Activated naive CD4-positive, alpha-beta T cell treated with anti-CD3 and anti-CD28 coated beads, Interleukin-2, amount 50 U/mL, for 72 hours (primary cell): ENCODE results near the gene NAT14. TPM values are rescaled to one million over a fixed set of nuclear protein-coding genes. Genes with fewer than 3 reads are reported as not detected.

Experiments
- ATAC-seq, 2 donors: fragments of 150-1000 bp; cut with Tn5 transposase; 2 replicates each; pipeline ENCODE4 v1.10.0; 2021; ENCODE audit warnings: mild to moderate bottlenecking in 2 of 2, moderate library complexity in 2 of 2
- DNase-seq, 2 donors: peaks; one replicate each; pipeline ENCODE4 v3.0.0; 2021 to 2022; ENCODE audit warnings: low spot score in 2 of 2
- H3K27ac Mint-ChIP-seq, 2 donors: one replicate each; pipeline ENCODE4 v1.8.0; 2022; ENCODE audit warnings: mild to moderate bottlenecking in 2 of 2, mixed read lengths in 2 of 2
- H3K36me3 Mint-ChIP-seq, 2 donors: one replicate each; pipeline ENCODE4 v1.8.0; 2022; ENCODE audit warnings: mixed read lengths in 2 of 2
- H3K9me3 Mint-ChIP-seq, 2 donors: one replicate each; pipeline ENCODE4 v1.8.0; 2022; ENCODE audit warnings: mixed read lengths in 2 of 2
- total RNA-seq, 2 donors: library from RNA; stranded (reverse); gene quantifications; one replicate each; pipeline ENCODE4 v1.2.3, GENCODE V29; 2022

NAT14 gene
- total RNA-seq, 2 donors from 2014 or later: 5.1 to 18.2 TPM

DNA sequence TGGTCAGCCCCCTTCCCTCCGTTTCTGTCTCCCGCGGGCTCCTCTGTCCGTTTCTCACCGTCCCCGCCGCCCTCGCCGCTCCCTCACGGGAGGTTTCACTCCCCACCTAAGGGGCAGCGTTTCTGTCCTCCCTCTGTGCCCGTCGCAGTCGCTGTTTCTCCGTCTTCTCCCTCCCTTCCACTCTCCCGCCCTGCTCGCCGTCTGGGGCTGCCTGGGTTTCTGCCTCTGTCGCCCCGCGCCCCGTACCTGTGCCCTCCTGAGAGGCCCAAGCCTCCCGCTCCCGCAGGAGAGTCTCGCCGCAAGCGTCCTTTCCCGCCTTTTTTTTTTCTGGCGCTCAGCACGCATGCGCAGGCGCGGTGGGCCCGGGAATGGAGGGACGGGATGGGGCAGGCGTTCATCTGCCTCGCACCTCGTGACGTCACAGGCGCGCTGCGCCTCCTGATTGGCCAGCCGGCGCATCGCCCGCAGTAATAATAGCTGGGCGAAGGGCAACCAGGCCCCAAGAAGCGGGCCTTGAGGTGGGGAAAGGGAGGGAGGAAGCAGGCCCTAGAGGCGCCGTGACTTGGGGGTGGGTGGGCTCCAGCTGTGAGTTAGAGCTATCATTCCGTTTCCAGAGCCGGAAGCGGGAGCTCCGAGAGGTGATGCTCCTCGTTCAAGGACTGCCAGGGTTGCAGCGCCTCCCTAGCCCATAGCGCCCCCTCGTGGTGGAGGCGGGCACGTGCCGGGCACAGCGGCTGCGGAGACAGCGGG, 18.7 kb downstream of the NAT14 start:
- Mint-ChIP-seq H3K27ac (peak overlapping the region; percentile 73), H3K9me3 (peaks cover 0 to 5% of the 10 kb centered on the region in 2 donors), H3K36me3 (peaks cover 0 to 9% of the 10 kb centered on the region in 2 donors)
- peak; percentile 82 to 99 for DNase-seq
- ATAC-seq: peak; percentile 86 to 95

DNA sequence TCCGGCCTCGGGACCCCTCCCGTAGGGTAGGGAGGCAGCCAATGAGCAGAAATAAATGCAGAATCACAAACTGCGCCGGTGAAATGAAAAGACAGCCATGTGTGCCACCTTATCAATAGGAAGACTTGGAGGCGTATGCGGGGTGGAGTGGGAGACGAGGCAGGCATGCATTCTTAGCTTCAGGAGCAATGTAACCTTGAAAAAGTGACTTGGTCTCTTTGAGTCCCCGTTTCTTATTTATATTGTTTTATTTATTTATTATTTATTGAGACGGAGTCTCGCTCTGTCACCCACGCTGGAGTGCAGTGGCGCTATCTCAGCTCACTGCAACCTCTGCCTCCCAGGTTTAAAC, 19.2 kb downstream of the NAT14 start:
- ATAC-seq: no peak
- Mint-ChIP-seq H3K36me3 (peaks cover 0 to 9% of the 10 kb centered on the region in 2 donors), H3K9me3 (peaks cover 0 to 5% of the 10 kb centered on the region in 2 donors), H3K27ac (peak overlapping the region in 1 of 2 donors; percentile 73)
- DNase-seq: no peak

DNA sequence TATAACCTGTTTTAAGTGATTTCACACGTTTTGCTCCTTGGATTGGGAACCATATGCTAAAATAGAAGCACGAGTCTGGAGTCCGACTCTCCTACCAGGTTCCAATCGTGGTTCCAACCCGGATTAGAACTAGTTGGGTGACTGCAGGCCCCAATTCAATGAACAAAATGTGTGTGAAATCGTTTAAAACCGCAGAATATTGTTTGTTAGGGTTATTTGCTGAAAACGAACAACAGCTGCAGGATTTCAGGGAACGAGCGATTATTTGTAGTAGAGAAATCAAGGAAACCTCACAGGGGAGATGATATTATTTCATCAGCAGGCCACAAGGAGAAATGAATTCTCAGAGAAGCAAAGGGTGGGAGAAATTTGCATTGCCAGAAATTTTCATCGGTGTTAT, 20.0 kb downstream of the NAT14 start:
- ATAC-seq (no peak), DNase-seq (no peak)
- peaks cover 0 to 9% of the 10 kb centered on the region in 2 donors for H3K36me3 Mint-ChIP-seq
- H3K27ac Mint-ChIP-seq: no peak overlapping the region
- H3K9me3 Mint-ChIP-seq: peaks cover 0 to 5% of the 10 kb centered on the region in 2 donors

- no peak for DNase-seq
- peaks cover 0 to 7% of the 10 kb centered on the region in 2 donors for H3K36me3 Mint-ChIP-seq
- ATAC-seq: no peak
- peaks cover 0 to 4% of the 10 kb centered on the region in 2 donors for H3K9me3 Mint-ChIP-seq
- no peak overlapping the region for H3K27ac Mint-ChIP-seq
Observed at GRCh38 chr19:55508120-55508519, 23.1 kb downstream of the NAT14 start.

DNA sequence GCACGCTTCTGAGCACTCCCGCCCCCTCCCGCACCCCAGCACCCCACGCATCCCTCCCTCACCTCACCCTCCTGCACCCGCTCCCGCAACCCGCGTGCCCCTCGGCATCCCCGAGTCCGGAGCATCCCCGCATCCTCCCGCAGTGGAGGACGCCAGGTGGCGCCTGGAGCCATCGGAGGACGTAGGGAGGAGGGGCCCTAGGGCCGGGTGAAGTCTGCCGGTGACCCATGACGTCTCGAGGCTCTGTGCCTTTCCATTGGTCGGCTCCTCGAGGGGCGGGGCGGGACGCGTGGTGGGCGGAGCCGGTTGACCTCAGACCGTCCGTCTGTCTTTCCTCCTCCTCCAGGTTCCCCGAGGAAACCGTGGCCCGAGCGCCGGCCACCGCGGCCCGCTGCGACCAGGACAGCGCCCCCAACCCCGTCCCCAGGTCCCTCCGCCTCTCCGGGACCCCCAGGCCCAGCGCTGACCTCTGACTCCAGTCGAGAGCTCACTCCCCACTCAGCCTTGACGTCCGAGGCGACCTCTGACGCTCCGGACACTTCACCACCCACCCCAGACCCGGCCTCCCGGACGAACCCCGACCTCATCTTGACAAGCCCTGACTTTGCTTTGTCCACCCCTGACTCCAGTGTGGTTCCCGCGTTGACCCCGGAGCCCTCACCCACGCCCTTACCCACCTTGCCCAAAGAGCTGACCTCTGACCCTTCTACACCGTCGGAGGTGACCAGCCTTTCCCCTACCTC, 32.1 kb downstream of the NAT14 start:
- Mint-ChIP-seq H3K36me3 (no peaks in the 10 kb centered on the region), H3K27ac (peak overlapping the region in 1 of 2 donors; percentile 81), H3K9me3 (no peaks in the 10 kb centered on the region)
- ATAC-seq: peak; percentile 100
- DNase-seq: peak; percentile 92 to 93

GRCh38 chr19:55519451-55520311, 34.7 kb downstream of the NAT14 start:
- Mint-ChIP-seq H3K36me3 (no peaks in the 10 kb centered on the region), H3K27ac (no peak overlapping the region), H3K9me3 (no peaks in the 10 kb centered on the region)
- DNase-seq (no peak), ATAC-seq (no peak)

DNA sequence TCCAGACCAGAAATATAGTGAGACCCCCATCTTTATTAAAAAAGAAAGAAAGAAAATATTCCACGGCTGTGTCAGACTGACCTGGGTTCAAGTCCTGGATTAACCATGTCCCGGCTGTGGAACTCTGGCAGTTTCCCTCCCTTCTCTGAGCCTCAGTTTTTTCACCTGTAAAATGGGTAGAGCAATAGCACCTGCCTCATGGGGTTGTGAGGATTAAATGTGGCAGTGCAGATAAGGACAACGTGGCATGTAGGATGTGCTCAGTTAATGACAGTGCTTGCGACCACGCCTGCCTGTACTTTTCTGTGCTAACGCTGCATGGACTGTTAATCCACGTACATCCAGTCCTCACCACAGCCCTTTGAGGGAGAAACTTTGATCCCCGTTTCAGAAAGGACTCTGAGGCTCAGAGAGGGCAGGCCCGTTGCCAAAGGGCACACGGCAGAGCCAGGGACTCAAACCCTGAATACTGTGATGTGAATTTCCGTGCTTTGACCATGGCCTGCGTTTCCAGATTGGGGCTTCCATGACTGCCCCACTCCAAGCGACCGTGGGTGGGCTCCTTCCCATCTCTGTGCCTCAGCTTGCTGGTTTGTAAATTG, 35.8 kb downstream of the NAT14 start:
- DNase-seq: no peak
- H3K9me3 Mint-ChIP-seq: no peaks in the 10 kb centered on the region
- no peak for ATAC-seq
- no peaks in the 10 kb centered on the region for H3K36me3 Mint-ChIP-seq
- no peak overlapping the region for H3K27ac Mint-ChIP-seq

GRCh38 chr19:55525289-55526101, 40.5 kb downstream of the NAT14 start:
- no peak for ATAC-seq
- H3K36me3 Mint-ChIP-seq: no peaks in the 10 kb centered on the region
- H3K27ac Mint-ChIP-seq: no peak overlapping the region
- H3K9me3 Mint-ChIP-seq: no peaks in the 10 kb centered on the region
- no peak for DNase-seq

- no peaks in the 10 kb centered on the region for H3K9me3 Mint-ChIP-seq
- H3K27ac Mint-ChIP-seq: no peak overlapping the region
- ATAC-seq: peak in 1 of 2 donors; percentile 22
- no peaks in the 10 kb centered on the region for H3K36me3 Mint-ChIP-seq
- no peak for DNase-seq
Observed at GRCh38 chr19:55526216-55527196, 41.5 kb downstream of the NAT14 start.

DNA sequence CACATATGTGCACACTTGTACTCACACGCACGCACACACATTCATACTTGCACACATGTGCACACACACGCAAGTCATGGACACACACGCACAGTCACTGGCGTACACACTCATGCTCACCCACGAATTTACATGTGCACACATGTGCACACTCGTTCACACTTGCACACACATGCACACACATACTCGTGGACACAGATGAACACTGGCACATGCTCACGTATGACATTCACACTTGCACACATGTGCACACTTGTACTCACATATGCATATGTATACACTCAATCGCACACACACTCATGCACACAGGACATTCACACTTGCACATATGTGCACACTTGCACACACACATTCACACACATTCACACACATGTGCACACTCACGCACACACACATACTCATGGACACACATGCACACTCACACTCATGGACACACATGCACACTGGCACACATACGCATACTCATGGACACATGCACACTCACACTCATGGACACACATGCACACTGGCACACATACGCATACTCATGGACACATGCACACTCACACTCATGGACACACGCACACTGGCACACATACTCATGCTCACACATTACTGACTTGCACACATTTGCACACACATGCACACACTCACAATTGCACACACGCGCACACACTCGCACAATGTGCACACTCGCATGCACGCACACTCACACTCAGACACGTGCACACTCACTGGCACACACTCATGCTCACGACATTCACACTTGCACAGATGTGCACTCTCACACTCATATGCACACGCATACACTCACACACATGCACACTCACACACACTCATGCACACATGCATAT, 42.4 kb downstream of the NAT14 start:
- DNase-seq (no peak), ATAC-seq (no peak)
- Mint-ChIP-seq H3K36me3 (no peaks in the 10 kb centered on the region), H3K9me3 (no peaks in the 10 kb centered on the region), H3K27ac (no peak overlapping the region)

DNA sequence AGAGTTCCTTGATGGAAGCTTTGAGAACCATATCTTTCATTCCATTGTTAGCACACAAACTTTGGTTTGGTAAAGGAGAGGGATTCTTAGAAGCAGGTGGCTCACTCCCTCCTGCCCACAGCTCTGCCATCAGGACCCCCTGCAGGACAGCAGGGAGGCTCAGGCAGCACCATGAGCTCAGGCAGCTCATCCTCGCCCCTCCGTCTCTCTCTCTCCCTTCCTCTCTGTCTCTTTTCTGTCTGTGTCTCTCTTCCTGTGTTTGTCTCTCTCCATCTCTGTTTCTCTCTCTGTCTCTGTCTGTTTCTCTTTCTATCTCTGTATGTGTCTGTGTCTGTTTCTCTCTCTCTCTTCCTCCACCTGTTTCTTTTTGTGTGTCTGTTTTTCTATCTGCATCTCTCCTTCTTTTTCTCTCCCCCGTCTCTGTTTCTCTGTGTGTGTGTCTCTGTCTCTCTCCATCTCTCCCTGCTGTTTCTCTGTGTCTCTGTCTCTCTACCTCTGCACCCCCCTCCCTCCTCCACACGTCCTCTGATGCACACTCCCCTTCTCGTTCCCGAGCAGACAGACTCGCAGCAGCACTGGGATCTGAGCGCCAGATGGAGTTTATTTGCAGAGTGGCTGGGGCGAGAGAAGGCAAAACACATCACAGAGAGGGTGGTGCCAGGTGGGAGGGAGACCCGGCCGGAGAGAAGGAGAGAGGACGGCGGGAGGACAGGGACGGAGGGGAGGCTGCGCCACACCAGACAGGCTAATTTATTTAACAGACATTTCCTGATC, 43.2 kb downstream of the NAT14 start:
- Mint-ChIP-seq H3K9me3 (no peaks in the 10 kb centered on the region), H3K27ac (no peak overlapping the region), H3K36me3 (no peaks in the 10 kb centered on the region)
- ATAC-seq: no peak
- DNase-seq: no peak

DNA sequence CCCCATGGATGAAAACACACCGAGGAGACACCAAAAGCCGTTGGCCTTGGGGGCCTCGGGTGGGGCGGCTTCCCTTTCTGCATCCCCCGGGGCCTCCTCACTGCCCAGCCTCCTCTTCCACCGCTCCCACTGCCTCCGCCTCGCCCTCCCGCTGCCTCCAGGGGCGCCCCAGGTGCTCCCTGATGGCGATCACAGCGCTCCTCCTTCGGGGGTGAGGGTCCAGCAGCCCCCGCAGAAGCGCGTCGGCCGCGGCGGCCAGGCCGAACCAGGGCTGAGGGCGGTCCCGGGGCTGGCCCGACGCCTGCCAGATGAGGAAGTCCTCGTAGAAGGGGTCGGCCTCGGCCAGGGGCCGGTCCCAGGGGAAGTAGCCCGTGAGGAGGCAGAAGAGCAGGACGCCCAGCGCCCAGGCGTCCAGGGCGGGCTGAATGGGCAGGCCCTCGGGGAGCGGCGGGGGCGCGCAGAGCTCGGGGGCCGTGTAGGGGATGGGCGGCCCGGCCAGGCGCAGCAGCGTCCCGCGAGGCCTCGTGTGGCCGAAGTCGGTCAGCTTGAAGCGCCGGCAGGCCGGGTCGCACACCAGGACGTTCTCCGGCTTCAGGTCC, 44.7 kb downstream of the NAT14 start:
- Mint-ChIP-seq H3K9me3 (no peaks in the 10 kb centered on the region), H3K36me3 (no peaks in the 10 kb centered on the region)
- ATAC-seq: no peak

GRCh38 chr19:55530996-55531395, 46.0 kb downstream of the NAT14 start:
- ATAC-seq: no peak
- Mint-ChIP-seq H3K9me3 (no peaks in the 10 kb centered on the region), H3K36me3 (no peaks in the 10 kb centered on the region), H3K27ac (no peak overlapping the region)
- no peak for DNase-seq

More for the DNA sequence above, 44.7 kb downstream of the NAT14 start:
- no peak overlapping the region for H3K27ac Mint-ChIP-seq
- no peak for DNase-seq
